Stimulated activated CD4-positive, alpha-beta T cell treated with anti-CD3 and anti-CD28 coated beads, Interleukin-2, amount 100 ng/mL, for 4 hours (primary cell): Measurements from ENCODE around the gene ZNF280A.
"Not testable (repeated sequence)": the region's sequence is repeated elsewhere in the genome, so short reads cannot be mapped to it uniquely, and the experiment has no call there.

Source experiments
- DNase-seq: peaks from one replicate; pipeline ENCODE4 v3.0.0-alpha.2; 2020; ENCODE audit warnings: low read depth

The ZNF280A gene

DNA sequence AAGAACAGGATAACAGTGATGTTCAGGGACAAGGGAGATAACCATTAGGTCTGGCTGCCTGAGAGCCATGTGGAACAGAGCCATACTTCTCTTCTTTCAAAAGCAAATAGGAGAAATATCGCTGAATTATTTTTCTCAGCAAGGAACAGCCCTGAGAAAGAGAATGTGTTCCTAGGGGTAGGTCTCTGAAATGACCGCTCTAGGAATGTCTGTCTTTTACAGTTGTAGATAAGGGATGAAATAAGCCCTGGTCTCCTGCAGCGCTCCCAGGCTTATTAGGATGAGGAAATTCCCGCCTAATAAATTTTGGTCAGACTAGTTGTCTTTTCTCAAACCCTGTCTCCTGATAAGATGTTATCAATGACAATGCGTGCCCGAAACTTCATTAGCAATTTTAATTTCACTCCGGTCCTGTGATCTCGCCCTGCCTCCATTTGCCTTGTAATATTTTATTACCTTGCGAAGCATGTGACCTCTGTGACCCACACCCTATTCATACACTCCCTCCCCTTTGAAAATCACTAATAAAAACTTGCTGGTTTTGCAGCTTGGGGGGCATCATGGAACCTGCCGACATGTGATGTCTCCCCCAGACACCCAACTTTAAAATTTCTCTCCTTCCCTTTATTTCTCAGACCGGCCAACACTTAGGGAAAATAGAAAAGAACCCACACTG, 51.1 kb downstream of the ZNF280A start:
- not testable (repeated sequence) for DNase-seq

DNA sequence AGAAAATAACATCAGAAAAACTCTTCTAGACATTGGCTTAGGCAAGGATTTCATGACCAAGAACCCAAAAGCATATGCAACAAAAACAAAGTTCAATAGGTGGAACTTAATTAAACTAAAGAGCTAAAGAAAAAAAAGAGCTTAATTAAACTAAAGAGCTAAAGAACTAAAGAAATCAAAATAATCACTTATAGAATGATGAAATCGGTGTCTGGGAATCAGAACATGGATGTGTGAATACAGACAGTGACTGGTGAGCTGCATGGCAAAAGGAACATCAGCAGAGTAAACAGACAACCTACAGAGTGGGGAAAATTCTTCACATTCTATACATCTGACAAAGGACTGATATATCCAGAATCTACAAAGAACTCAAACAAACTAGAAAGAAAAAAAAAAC, 53.0 kb downstream of the ZNF280A start:
- DNase-seq = no peak

DNA sequence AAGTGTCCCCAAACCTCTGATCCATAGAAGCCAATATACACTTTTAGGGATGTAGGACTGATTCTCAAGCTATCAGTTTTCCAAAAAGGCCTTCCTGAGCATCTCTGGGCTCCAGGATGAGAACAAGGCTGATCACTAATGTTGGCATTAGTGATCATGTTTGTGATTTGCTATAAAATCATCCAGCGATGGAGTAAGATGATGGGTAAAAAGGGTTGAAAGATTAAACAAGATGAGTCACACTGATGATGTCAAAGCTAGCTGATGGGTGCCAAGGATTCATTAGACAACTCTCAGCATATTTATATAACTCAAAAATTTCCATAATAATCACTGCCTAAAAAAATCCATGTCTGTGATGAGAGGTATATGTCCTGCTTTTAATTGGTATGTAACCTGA, 54.3 kb downstream of the ZNF280A start:
- DNase-seq = no peak

DNA sequence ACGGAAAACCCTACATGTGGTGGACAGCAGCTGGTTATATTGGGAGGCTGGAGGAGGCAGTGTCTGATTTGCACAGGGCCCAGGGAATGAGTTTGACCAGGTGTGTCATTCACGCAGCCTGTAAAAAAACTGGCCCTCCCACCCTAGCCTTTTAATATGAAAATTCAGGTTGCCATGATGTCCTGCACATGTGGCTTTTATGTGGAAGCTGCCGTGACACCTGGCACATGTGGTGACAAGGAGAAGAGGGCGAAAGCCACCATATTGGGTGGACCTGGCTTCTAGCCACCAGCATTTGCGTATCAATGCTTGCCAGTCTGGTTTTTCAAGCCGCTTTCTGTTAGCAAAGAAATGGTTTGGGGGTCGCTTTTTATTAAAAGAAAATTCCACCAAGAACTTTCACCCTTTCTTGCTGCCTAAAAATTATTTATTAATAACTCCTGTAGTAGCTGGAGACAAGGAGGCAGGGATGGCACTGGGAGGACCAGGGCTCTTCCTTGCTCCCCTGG, 54.9 kb downstream of the ZNF280A start:
- DNase-seq = no peak

DNA sequence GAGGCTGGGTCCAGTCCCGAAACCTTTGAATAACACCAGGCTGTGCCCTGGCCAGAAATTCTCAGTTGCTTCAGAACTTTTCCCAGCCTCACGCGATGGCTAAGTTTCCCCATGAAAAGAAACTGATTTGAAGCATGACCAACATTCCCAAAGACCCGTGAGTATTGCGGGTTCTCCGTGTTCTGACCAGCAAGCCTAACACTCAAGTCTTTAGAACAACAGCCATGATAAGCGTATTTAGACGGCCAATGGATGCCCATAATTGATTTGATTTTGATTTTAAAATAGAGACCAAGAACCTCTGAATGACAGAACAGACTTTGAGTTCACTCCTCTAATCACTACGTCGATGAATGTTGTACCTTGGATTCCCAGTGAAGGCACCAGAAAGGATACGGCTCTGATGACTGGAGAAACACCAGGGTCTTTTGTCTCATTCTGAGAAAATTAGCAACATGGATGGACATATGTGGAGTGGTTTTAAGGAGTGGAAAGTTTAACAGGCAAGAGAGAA, 55.5 kb downstream of the ZNF280A start:
- no peak for DNase-seq

DNA sequence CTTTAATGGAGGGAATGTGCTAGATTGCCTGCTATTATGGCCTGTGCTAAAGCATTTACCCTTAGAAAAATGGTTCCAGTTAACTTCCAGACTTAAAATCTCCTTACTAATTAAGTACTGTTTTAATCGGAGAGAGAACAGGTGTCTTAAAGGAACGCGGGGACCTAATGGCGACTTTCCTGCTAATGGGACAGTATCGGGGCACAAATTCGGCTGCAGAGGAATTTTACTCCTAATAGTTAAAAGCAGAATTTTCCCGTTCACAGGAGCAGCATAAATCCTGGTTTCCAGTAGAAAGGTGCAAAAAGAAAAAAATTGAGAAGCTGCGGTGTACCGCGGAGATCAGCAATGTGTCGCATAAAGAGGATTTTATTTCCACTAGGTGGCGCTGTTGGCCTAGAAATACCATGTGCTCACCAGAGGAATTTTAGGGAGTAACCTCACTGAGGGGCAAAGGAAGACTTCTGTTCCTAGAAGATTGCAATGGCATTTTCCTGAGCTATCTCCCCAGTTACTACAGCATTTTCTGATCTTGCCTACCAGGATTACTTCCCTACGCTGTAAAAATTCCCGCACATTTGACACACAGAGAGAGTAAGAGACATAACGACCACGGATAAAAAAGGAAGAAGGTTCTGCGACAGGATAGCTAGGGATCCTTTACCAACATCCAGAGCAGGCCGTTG, 56.1 kb downstream of the ZNF280A start:
- DNase-seq = peak; percentile 21
